Measurements from ENCODE around the gene GOLGA6L2.
"Not testable (repeated sequence)": the region's sequence is repeated elsewhere in the genome, so short reads cannot be mapped to it uniquely, and the experiment has no call there.

The GOLGA6L2 gene

DNA sequence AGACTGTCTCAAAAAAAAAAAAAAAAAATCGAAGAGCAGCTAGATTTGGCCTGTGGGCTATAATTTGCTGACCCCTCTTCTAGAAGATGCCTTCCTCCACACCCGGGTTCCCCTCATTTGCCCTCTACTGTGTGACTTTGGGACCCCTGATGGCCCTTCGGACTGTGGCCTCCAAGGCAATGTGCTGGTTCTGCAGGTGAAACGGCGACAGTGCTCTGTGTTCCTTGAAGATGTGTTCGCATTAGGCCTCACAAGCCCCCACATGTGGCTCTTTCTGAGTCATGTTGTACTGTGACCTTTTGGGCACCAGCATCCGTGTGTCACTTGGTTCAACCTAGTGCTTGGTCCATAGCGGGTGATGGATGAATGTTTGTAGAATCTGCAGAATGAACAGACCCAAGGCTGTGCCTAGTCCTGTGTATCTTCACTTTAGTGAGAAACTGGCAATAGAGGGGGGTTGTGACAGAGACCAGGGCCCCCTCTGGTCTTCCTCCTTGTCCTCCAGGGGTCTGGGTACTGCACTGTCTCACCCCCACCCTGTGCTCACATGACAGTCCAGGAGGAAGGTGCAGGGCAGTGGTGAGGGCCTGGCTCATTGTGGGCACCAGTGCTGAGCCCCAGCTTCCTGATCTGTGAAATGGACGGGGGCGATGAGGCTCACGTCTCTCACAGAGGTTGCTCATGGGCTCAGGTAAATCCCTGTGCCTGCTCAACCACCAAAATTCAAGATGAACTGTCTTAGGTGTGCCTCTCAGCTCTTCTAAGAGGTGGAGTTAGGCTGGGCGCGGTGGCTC is 22.7 kb downstream of the GOLGA6L2 start:
- no peak for DNase-seq (ENCODE audit: low read depth in 2 of 2)

DNA sequence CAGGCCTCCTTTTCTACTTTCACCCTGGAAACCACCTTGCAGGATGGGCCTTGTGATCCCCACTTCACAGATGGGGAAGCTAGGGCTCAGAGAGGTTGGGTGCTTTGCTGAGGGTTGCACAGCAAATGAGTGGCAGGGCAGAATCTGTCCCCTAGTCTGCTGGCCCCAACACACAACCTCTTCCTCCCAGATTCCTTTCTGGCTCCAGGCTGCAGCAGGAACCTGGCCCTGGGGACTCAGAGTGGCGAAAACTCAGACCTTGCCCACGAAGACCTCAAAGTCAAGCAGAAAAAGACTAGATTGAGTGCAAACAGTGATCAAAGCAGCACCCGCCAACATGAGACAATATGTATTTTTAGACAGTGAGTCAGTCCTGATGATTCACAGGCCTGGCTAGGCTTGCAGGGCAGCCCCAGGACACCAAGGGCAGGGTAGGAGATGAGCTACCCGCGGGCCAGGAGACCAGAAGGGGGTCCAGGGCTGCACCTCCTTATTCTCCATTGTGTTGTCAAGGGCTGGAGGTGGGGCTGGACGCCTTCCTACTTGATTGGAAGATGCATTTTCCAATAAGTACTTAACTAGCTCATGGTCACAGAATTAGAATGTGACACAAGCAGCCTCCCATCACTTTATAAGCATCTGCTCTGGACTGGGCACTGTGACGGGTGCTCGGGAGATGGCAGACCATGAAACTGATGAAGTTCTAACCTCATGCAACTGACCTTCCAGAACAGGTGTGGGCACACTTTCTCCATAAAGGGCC is 23.9 kb downstream of the GOLGA6L2 start:
- no peak for DNase-seq (ENCODE audit: low read depth in 2 of 2)

DNA sequence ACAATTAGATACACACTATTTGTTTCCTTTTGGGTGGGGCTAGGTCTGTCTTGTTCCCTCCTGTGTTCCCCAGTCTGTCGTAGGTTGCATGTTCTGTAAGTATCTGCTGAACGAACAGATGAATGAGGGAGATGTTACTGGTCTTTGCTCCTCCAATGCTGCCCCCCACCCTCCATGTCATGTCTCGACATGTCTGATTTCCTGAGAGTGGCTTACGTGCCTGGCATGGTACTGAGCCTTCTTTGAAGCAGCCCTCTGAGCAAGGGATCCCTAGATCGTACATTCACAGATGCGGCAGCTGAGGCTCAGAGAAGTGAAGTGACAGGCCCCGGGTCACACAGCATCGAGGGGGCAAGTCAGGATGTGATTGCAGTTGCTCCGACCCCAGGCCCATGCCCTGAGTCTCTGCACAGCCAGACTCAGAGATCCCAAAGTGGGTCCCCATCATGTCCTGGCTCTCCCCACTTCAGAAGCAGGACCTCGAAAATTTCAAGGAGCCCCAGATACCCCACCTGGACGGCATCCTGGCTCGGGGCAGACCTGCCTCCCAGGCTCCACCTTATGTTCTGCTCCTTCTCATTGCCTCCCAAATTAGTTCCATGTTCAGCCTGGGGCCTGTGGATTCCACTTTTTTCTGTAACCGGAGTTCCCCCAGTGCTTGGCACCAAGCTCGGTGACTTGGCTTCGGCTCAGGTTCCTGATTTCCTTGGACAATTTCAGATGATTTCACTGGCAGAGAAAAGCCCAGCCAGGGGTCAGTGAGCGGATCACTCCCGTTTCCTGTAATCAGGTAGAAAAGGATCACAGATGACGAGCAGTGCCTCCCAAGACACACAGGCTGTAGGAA is 24.7 kb downstream of the GOLGA6L2 start:
- DNase-seq (ENCODE audit: low read depth in 2 of 2): no peak

DNA sequence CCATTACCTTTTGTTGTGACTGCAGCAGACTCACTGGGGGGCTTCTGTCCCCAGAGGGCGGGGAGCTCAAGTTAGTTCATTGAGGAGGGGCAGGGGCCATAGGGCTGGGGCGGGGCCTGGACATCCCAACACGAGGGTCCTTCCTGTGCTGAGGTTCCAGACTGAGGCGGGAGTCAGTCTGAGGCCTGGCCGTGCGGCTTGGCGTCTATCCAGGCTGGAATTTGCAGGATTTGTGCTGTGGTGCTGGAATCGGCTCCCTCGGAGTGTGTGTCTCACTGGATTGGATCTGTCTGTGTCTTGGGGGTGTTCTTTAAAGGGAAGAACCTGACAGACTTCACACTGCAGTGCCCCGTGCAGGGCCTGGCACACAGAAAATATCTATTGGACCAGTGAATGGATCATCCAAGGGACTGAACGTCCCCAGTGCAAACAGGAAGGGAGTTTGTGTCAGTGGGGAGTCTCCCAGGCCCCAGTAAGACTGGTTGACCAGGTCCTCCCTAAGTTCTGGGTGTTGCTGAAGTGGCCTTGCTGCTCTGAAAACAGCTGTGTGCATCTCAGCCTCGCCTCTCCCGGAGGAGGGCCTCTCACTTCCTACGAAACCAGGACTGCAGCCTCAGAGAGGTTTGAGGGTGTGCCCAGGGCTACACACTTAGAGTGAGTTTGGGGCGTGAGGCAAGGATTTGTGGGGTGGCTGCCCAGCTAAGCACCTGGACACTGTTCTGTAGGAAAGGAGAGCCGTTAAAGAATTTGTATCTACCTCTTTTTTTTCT is 26.1 kb downstream of the GOLGA6L2 start:
- no peak for DNase-seq (ENCODE audit: low read depth in 2 of 2)

DNA sequence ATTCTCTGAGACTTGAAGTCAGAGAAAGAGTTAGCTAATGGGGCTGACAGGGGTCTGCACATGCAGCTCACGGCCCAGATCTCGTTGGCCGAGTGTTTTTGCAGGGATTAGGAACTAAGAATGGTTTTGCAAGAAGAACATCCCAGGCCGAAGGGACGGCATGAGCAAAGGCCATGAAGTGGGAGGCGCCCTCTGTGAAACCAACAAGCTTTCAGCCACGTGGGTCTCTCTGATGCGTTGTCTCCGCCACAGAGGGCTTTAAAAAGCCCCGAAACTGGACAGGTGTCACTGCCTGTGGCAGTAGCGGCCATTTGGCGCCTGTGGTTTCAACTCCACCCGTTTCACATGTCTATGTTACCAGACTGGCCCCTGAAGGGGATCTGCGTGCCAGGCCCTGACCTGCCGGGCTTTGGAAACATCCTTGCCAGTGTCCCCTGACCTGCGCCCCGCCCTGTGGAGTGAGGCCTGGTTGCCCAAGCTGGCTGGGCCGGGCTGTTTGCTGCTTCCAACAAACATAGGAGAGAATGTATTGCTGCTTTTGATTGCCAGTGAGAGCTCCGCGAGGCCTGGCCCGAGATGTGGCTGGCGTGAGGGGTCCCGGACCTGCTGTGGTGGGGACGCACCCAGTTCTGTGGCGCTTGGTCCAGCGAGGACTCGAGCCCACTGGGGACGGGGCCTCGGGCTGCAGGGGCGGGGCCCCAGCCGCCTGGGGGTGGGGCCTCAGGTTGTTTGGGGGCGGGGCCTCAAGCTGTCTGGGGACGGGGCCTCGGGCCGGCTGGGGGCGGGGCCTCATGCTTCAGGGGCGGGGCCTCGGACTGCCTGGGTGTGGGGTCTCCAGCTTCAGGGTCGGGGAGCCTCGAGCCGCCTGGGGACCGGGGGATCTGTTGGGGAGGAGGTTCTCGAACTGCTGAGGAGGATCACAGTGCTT is 30.4 kb downstream of the GOLGA6L2 start:
- DNase-seq (ENCODE audit: low read depth in 2 of 2): no peak

DNA sequence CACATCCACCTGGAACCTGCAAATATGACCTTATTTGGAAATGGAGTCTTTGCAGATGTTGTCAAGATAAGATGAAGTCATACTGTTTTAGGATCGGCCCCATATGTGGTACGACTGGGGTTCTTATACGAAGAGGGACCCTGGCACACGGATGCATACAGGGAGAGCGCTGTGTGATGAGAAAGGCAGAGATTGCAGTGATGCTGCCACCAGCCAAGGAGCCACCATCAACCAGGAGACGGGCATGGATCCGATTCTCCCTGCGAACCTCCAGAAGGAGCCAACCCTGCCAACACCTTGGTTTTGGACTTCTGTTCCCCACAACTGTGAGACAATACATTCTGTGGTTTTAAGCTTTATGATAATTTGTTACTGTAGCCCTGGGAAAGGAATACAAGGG is 31.2 kb downstream of the GOLGA6L2 start:
- not testable (repeated sequence) for DNase-seq (ENCODE audit: low read depth in 2 of 2)

DNA sequence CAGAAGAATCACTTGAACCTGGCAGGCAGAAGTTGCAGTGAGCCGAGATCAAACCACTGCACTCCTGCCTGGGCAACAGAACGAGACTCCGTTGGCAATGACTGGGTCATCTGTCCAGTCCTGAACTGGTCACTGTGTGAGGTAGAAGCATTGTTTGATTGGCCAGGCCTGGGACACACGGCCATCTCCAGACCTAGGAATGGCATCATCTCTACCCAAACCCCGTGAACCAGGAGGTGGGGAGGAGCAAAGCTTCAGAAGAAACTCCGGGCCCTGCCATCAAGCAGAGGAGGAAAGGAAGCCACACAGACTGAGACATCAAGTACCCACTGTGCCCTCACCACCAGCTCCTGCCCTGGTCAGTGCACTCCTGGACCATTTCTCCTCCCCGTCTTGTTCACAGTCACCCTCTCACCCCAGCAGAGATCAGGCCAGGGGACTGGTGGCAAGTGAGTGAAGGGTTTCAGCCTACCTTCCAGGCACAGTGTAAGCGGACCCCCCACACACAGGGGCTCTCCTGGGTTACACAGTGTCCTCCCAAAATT is 31.6 kb downstream of the GOLGA6L2 start:
- DNase-seq (ENCODE audit: low read depth in 2 of 2): no peak

DNA sequence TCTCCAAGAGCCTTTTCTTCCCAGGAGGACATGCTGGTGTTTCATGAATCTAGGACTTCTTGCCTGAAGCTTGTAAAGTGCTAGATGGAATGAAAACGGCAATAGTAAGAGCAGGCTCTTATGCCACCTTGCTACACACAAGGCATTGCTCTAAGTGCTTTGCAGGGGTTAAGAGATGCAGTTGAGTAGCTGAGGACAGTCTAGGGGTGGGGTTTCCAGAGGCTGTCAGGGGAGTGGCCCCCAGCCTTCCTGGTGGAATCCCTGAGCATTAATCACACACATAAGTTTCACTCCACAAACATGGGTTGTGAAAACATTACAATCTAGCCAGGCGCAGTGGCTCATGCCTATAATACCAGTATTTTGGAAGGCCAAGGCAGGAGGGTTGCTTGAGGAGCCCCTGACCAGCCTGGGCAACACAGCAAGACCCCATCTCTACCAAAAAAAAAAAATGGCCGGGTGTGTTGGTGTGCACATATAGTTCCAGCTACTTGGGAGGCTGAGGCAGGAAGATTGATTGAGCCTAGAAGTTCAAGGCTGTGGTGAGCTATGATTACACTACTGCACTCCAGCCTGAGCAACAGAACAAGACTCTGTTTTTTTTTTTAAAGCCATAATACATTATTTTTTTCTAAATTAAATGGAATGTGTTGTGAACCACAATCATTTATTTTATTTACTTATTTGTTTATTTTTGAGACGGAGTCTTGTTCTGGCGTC is 34.0 kb downstream of the GOLGA6L2 start:
- not testable (repeated sequence) for DNase-seq (ENCODE audit: low read depth in 2 of 2)

- DNase-seq (ENCODE audit: low read depth in 2 of 2): no peak
Measured at GRCh38 chr15:23411841-23412240, 35.2 kb downstream of the GOLGA6L2 start.

- no peak for DNase-seq (ENCODE audit: low read depth in 2 of 2)
Measured at GRCh38 chr15:23403550-23403949, 43.5 kb downstream of the GOLGA6L2 start.

GRCh38 chr15:23402544-23402943 is 44.5 kb downstream of the GOLGA6L2 start:
- no peak for DNase-seq (ENCODE audit: low read depth in 2 of 2)

- no peak for DNase-seq (ENCODE audit: low read depth in 2 of 2)
Measured at GRCh38 chr15:23402140-23402539, 44.9 kb downstream of the GOLGA6L2 start.

DNA sequence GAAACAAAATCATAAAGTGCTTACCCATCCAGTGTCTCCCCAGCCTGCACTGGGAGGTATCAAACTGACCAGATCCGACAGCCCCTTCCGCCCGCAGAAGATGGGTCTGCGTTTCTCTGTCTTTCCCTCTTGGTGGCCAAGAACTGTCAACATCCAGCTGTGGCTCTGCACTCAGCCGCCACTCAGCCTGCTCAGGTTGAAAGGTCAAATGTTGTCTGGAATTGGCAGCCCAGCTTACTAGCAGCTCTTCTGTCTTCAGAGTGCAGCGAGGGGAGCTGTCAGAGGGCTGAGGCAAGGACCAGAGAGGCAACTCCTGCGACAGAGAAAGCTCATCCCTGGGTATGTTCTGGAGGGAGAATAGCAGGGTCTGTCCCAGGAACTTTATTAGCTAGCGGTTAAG is 45.4 kb downstream of the GOLGA6L2 start:
- no peak for DNase-seq (ENCODE audit: low read depth in 2 of 2)

DNA sequence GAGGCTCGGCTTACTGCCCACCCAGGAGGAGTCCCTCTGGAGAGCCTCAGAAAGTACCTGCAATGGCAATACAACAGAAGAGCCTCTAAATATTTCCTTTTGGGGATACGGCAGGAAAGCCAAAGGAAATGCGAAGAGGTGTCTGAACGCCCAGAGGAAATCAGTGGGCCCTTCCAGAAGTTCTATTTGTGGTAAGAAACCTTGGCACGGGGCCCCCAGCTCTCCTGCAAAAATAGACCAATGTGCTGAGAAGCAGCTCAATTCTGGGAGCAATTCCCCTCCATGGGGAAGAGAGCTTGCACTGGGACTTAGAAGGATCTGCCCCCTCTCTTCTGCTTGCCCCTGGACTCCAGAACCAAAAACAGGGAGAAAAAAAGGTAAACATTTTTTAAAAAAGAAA is 47.8 kb downstream of the GOLGA6L2 start:
- DNase-seq (ENCODE audit: low read depth in 2 of 2): not testable (repeated sequence)

DNA sequence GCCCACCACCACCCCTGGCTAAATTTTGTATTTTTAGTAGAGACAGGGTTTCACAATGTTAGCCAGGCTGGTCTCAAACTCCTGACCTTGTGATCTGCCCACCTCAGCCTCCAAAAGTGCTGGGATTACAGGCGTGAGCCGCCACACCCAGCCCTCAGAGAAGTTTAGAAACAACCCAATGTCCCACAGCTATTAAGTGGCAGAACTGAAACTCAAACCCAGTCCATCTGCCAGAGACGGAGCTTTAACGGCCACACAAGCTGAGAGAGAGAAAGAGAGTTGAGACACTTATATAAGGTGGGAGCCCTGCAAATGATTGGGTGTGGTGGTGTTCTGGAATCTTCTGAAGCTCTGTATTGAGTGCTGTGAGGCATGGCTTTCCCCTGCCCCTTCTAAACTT is 48.7 kb downstream of the GOLGA6L2 start:
- not testable (repeated sequence) for DNase-seq (ENCODE audit: low read depth in 2 of 2)

GRCh38 chr15:23397779-23398178 is 49.3 kb downstream of the GOLGA6L2 start:
- DNase-seq (ENCODE audit: low read depth in 2 of 2): no peak

GRCh38 chr15:23395832-23396231 is 51.2 kb downstream of the GOLGA6L2 start:
- no peak for DNase-seq (ENCODE audit: low read depth in 2 of 2)

DNA sequence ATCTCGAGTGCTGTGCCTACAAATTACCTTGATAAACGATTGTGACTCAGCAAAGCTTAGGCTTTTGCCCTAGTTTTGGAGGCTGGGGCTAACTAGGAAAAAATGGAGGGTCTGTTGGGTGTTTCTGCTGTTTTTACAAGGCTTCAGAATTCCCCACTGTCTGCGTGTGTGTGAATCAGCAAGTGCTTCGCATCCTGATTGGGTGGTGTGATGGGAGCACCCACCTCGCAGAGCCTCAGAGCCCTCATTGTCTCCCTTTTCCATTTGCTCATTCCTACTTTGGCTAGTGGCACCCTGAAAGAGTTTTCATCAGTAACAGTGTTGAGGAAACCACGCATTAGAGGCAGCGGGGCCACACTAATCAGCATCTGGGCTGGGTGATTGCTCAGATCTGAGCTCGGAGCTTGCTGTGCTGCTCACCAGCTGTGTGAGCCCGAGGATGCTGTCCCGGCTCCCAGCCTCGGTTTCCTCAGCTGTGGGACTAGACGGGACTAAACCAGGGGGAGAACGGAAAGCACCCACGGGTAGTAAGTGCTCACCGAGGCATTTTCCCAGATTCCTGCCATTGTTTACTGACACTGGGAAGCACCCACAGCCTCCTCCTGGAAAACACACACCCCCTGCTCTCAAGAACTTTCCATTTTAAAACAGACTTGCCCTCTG is 51.9 kb downstream of the GOLGA6L2 start:
- no peak for DNase-seq (ENCODE audit: low read depth in 2 of 2)
